Spleen (tissue), 11 donors: ENCODE measurements around the gene PIP5K1B. TPM values are rescaled to one million over a fixed set of nuclear protein-coding genes. Genes with fewer than 3 reads are reported as not detected.

Experiments
- DNase-seq: peaks from one replicate; pipeline ENCODE4 v3.0.0-alpha.2; 2020
- H3K27ac ChIP-seq, 8 donors: fragments of 200-600 bp; sonication (generic) in 7 of 8; 1 replicate in 4 of 8; 2 replicates in 4 of 8; pipeline versions ENCODE4 v1.5.0 to v1.8.0; 2016 to 2021; ENCODE audit warnings: inconsistent platforms in 4 of 8, mild to moderate bottlenecking in 4 of 8, moderate library complexity in 1 of 8
- H3K27me3 ChIP-seq, 7 donors: fragments of 200-600 bp; sonication (generic) in 6 of 7; replicated peaks in 1 of 7; 1 replicate in 4 of 7; 2 replicates in 3 of 7; pipeline versions ENCODE4 v1.5.0 to v1.8.0; 2016 to 2021; ENCODE audit warnings: inconsistent platforms in 3 of 7, mild to moderate bottlenecking in 1 of 7
- H3K36me3 ChIP-seq, 6 donors: fragments of 200-600 bp; sonication (generic) in 5 of 6; 1 replicate in 4 of 6; 2 replicates in 2 of 6; pipeline versions ENCODE4 v1.5.0 to v1.8.0; 2016 to 2021; ENCODE audit warnings: inconsistent platforms in 2 of 6
- H3K4me1 ChIP-seq, 6 donors: fragments of 200-600 bp; sonication (generic) in 5 of 6; 1 replicate in 3 of 6; 2 replicates in 3 of 6; pipeline versions ENCODE4 v1.5.0 to v1.8.0; 2016 to 2021; ENCODE audit warnings: inconsistent platforms in 3 of 6
- H3K4me3 ChIP-seq, 8 donors: fragments of 200-600 bp; sonication (generic) in 7 of 8; 1 replicate in 4 of 8; 2 replicates in 4 of 8; pipeline versions ENCODE4 v1.5.0 to v1.8.0; 2016 to 2021; ENCODE audit warnings: inconsistent platforms in 4 of 8, mild to moderate bottlenecking in 4 of 8, moderate library complexity in 2 of 8
- H3K9me3 ChIP-seq, 8 donors: fragments of 200-600 bp; sonication (generic) in 7 of 8; 1 replicate in 4 of 8; 2 replicates in 4 of 8; pipeline versions ENCODE4 v1.5.0 to v1.8.0; 2016 to 2021; ENCODE audit warnings: inconsistent platforms in 4 of 8
- CTCF ChIP-seq, 11 experiments: fragments of 200-600 bp in 7 of 11; fragments of 450-650 bp in 4 of 11; sonication (generic) in 4 of 11; IDR thresholded peaks in 8 of 11; conservative IDR thresholded peaks in 3 of 11; 1 replicate in 7 of 11; 2 replicates in 4 of 11; pipeline versions ENCODE4 v1.4.0 to v1.8.0; 2016 to 2021; ENCODE audit warnings: antibody characterized with exemption in 11 of 11, inconsistent platforms in 4 of 11, mild to moderate bottlenecking in 1 of 11
- POLR2A ChIP-seq, 3 donors: fragments of 450-650 bp; IDR thresholded peaks; one replicate each; pipeline ENCODE4 v1.5.1; 2017; ENCODE audit warnings: antibody characterized with exemption in 3 of 3, mild to moderate bottlenecking in 1 of 3
- POLR2AphosphoS5 ChIP-seq, 3 donors: sonication (generic); formaldehyde crosslinking; IDR thresholded peaks; one replicate each; pipeline ENCODE4 v1.5.1; 2017; ENCODE audit warnings: antibody characterized with exemption in 3 of 3
- WGBS, 5 donors: extraction: QIAGEN DNeasy Blood & Tissue Kit in 3 of 5; methylation state at CpG; one replicate each; pipeline versions ENCODE4 v1.1.5 to v1.1.7; 2013 to 2018; 5-methylcytosine and 5-hydroxymethylcytosine counted together
- intact Hi-C: fragments of 100-400 bp; cut with DNase I; formaldehyde crosslinking; loops from one replicate; pipeline ENCODE4 v1.15.0; 2023; ENCODE audit warnings: low total_unique reads
- polyA plus RNA-seq, 3 donors: library from polyadenylated mRNA; stranded (reverse); fragments of 200-250 nt; gene quantifications; one replicate each; pipeline ENCODE4 v1.2.1, GENCODE V29; 2013
- total RNA-seq, 7 donors: library from RNA; depleted of rRNA in 3 of 7; stranded (reverse); fragments of >200 nt in 3 of 7; fragmentation: NEBNext Ultra II Directional in 4 of 7; extraction: Animal tissue kit (Norgen Biotek cat#: 25700) in 4 of 7; gene quantifications; one replicate each; pipeline versions ENCODE4 v1.1.0 to v1.2.1, GENCODE V29; 2016 to 2021
- donor health status: healthy with polysubstance abuse.
- donor health status: DM: no; HTN: no; CAD: no; lungs with moderate emphysema.
- donor health status: DM: no; HTN: no; CAD: no.
- donor health status: Bipolar disorder and iron deficiency.
- donor health status: healthy.
- donor health status: DM: no; HTN: no; CAD: no.
- donor health status: DM: yes; HTN: yes; CAD: no.

The PIP5K1B gene
- total and polyA plus RNA-seq, 10 donors: 1.5 to 10.3 (median 6.8) TPM

DNA sequence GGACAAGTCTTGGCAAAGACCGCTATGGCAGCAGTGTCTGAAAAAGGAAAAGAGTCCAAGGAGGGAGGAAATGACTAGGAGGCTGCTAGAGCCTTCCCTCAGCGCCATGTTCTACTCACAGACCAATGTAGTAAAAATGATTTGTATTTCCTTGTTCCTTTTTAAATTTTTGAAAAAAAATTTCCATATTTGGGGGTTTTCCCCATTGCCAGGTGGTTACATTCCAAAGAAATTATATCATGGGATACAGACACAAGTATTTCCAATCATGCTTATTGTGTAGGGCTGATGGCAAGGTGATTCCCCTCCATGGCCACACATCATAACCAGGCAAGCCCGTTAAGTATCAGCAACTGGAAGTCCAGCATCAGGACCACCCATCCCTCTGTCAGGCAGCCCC, 138.2 kb downstream of the PIP5K1B start:
- intact Hi-C loops: loop anchor here (10.0 kb wide), 1 partner anchor 152 kb away; no protein-coding TSS in a partner anchor
- Histone ChIP-seq H3K36me3 (no peaks in the 10 kb centered on the region), H3K4me1 (peaks cover 0 to 25% (median 4%) of the 10 kb centered on the region in 6 donors), H3K27me3 (no peaks in the 10 kb centered on the region), H3K27ac (peak overlapping the region in 1 of 8 donors; percentile 79), H3K4me3 (no peak overlapping the region), H3K9me3 (no peaks in the 10 kb centered on the region)
- TF ChIP-seq CTCF (IDR thresholded peaks at IDR 0.05 in 8 of 11, conservative IDR thresholded peaks at IDR 0.05 in 3 of 11): no peak
- TF ChIP-seq POLR2AphosphoS5 (IDR thresholded peaks at IDR 0.05): no peak
- TF ChIP-seq POLR2A (IDR thresholded peaks at IDR 0.05): no peak
- 59 to 96% (median 74%) methylated on average over 3 of the region's 3 CpGs for WGBS, 5 donors
- DNase-seq: no peak

GRCh38 chr9:68844157-68844556, 139.1 kb downstream of the PIP5K1B start:
- Histone ChIP-seq H3K27ac (peak overlapping the region in 6 of 8 donors; percentile 51 to 82 (median 66)), H3K4me1 (peaks cover 0 to 25% (median 4%) of the 10 kb centered on the region in 6 donors), H3K27me3 (no peaks in the 10 kb centered on the region), H3K4me3 (peak overlapping the region in 1 of 8 donors; percentile 43), H3K36me3 (no peaks in the 10 kb centered on the region), H3K9me3 (no peaks in the 10 kb centered on the region)
- no peak for TF ChIP-seq CTCF (IDR thresholded peaks at IDR 0.05 in 8 of 11, conservative IDR thresholded peaks at IDR 0.05 in 3 of 11)
- TF ChIP-seq POLR2AphosphoS5 (IDR thresholded peaks at IDR 0.05): no peak
- TF ChIP-seq POLR2A (IDR thresholded peaks at IDR 0.05): no peak
- intact Hi-C loops: loop anchor here (10.0 kb wide), 1 partner anchor 151 kb away; no protein-coding TSS in a partner anchor
- WGBS, 5 donors: 22 to 62% (median 51%) methylated on average over 3 of the region's 3 CpGs
- no peak for DNase-seq

DNA sequence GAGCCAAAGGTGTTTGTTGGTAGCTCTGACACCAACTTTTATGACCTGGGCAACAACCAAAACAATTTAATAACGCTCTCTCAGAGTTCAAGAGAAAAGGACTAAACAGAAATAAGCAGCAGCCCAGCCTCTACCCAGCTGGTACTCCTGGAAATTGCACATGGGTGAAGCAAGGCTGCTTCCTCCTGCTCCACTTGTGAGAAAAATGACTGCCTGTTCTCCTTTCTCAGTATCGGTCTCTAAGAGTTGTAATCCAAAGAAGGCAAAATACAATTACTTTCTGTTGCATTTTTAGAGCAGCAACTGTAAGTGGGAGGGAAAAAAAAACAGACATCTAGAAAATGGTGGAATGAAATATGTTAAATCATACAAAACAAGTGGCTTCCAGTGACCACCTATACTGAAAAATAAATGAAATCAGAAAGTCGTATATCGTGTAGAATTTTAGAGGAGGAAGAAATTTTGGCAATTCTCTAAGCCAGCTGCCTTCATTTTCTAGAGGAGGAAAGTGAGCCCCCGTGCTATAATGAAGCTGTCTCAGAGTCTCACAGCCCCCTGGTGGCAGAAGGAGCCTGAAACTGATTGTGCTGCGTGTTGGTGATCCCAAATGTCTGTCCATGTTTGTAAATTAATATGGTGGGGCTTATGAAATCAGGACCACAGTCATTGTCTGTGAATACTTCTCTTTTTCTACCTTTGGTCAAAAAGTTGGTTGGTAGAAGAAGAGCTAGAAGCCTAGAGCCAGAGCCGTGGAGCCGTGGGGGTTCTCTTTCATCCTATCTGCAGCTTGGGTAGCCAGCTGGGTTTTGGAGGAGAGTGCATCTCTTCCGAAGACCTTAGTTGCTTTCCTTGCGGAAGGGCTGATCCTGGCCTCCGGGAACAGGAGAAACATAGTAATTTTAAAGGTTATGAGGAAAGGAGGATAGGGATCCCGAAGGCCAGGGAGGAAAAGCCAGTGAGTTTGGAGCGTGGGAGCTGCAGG, 139.9 kb downstream of the PIP5K1B start:
- Histone ChIP-seq H3K4me3 (peak overlapping the region in 2 of 8 donors; percentile 7 to 43), H3K27ac (peak overlapping the region in 7 of 8 donors; percentile 49 to 82 (median 64)), H3K36me3 (no peaks in the 10 kb centered on the region), H3K4me1 (peaks cover 0 to 25% (median 4%) of the 10 kb centered on the region in 6 donors), H3K9me3 (no peaks in the 10 kb centered on the region), H3K27me3 (no peaks in the 10 kb centered on the region)
- WGBS, 5 donors: 55 to 70% (median 59%) methylated on average over 13 of the region's 13 CpGs
- intact Hi-C loops: loop anchor here (10.0 kb wide), 1 partner anchor 150 kb away; no protein-coding TSS in a partner anchor
- no peak for DNase-seq
- TF ChIP-seq CTCF (IDR thresholded peaks at IDR 0.05 in 8 of 11, conservative IDR thresholded peaks at IDR 0.05 in 3 of 11) (peak; percentile 19 to 70 (median 59)), POLR2AphosphoS5 (IDR thresholded peaks at IDR 0.05) (no peak)

GRCh38 chr9:68847765-68848164, 142.7 kb downstream of the PIP5K1B start:
- no peak for TF ChIP-seq CTCF (IDR thresholded peaks at IDR 0.05 in 8 of 11, conservative IDR thresholded peaks at IDR 0.05 in 3 of 11)
- TF ChIP-seq POLR2A (IDR thresholded peaks at IDR 0.05): no peak
- no peak for TF ChIP-seq POLR2AphosphoS5 (IDR thresholded peaks at IDR 0.05)
- H3K27ac ChIP-seq: no peak overlapping the region
- no peaks in the 10 kb centered on the region for H3K27me3 ChIP-seq
- no peaks in the 10 kb centered on the region for H3K9me3 ChIP-seq
- intact Hi-C loops: loop anchor here (10.0 kb wide), 1 partner anchor 147 kb away; no protein-coding TSS in a partner anchor
- no peak for DNase-seq
- H3K4me3 ChIP-seq: no peak overlapping the region
- H3K36me3 ChIP-seq: no peaks in the 10 kb centered on the region
- H3K4me1 ChIP-seq: peaks cover 0 to 21% (median 4%) of the 10 kb centered on the region in 6 donors
